GM18499 (cell line): ENCODE data around the gene STYXL1.
A peak's percentile ranks its signal among the peaks of the same experiment; 100 is the strongest.
"Not testable (repeated sequence)": the region's sequence is repeated elsewhere in the genome, so short reads cannot be mapped to it uniquely, and the experiment has no call there.

Experiments
- ATAC-seq: cut with Tn5 transposase; IDR thresholded peaks from one replicate; pipeline ENCODE4 v1.9.1; 2021; ENCODE audit warnings: moderate number of reproducible peaks; ENCODE audit not compliant: insufficient read depth, unreplicated experiment

STYXL1 gene

GRCh38 chr7:76047811-76048667 is at the start of gene STYXL1, which contains the start of gene MDH2:
Gene STYXL1 (minus strand): TSS chr7:76048000. CDS start chr7:76030523, 17,477 bp downstream.
Gene MDH2 (plus strand): TSS chr7:76048106. CDS start chr7:76048161, 55 bp downstream.
- ATAC-seq = peak; percentile 76

GRCh38 chr7:76095908-76096307 is 48.1 kb upstream of the STYXL1 start:
- ATAC-seq = no peak

- not testable (repeated sequence) for ATAC-seq
Measured at GRCh38 chr7:76094326-76094725, 46.5 kb upstream of the STYXL1 start.

GRCh38 chr7:76093531-76093930 is 45.7 kb upstream of the STYXL1 start:
- not testable (repeated sequence) for ATAC-seq

- no peak for ATAC-seq
Measured at GRCh38 chr7:76091506-76091905, 43.7 kb upstream of the STYXL1 start.

GRCh38 chr7:76089865-76090475 is 42.2 kb upstream of the STYXL1 start:
- no peak for ATAC-seq

- not testable (repeated sequence) for ATAC-seq
Measured at GRCh38 chr7:76087362-76087791, 39.6 kb upstream of the STYXL1 start.

GRCh38 chr7:76086070-76086469 is 38.3 kb upstream of the STYXL1 start:
- ATAC-seq = no peak

- ATAC-seq = not testable (repeated sequence)
Measured at GRCh38 chr7:76084115-76084514, 36.3 kb upstream of the STYXL1 start.

GRCh38 chr7:76080204-76080603 is 32.4 kb upstream of the STYXL1 start:
- ATAC-seq = no peak

GRCh38 chr7:76077435-76077834 is 29.6 kb upstream of the STYXL1 start:
- no peak for ATAC-seq

GRCh38 chr7:76076995-76077394 is 29.2 kb upstream of the STYXL1 start:
- no peak for ATAC-seq

GRCh38 chr7:76074972-76075370 is 27.2 kb upstream of the STYXL1 start:
- no peak for ATAC-seq

GRCh38 chr7:76074306-76074971 is 26.6 kb upstream of the STYXL1 start:
- no peak for ATAC-seq

GRCh38 chr7:76073335-76073990 is 25.7 kb upstream of the STYXL1 start:
- no peak for ATAC-seq

GRCh38 chr7:76072243-76073148 is 24.7 kb upstream of the STYXL1 start:
- no peak for ATAC-seq

GRCh38 chr7:76071316-76072242 is 23.8 kb upstream of the STYXL1 start:
- ATAC-seq = no peak

GRCh38 chr7:76069238-76069638 is 21.4 kb upstream of the STYXL1 start:
- ATAC-seq = no peak
